PC-9 (cell line): ENCODE data around the gene ZP1.

Experiments
- EZH2 ChIP-seq: fragments of 200-600 bp; sonication (generic); IDR thresholded peaks from 2 replicates; pipeline ENCODE4 v1.8.0; 2017; ENCODE audit warnings: antibody characterized with exemption, low read depth
- TF ChIP-seq, protein P1 (sequence below): fragments of 200-600 bp; sonication (generic); conservative IDR thresholded peaks from 2 replicates; pipeline ENCODE4 v1.6.1; 2017; ENCODE audit warnings: mixed run types, antibody characterized with exemption, mild to moderate bottlenecking, moderate library complexity

DNA sequence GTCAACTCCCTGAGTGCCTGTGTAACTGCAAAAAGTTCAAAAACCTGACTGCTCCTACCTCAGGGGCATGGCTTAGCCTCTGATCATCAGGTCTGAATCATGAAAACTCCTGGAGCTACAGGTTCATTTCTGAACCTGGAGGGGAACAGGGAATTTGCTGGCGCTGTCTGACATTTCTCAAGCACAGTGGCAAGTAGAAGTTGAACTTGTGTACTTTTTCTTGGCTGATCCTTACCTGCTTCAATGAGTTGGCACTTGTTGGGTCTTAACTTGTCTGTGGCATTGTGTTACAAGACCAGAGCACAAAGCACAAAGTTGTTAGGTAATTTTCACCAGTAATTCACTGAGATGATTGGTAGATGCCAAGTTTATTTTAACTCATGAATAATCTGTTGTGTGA, 49.9 kb downstream of the ZP1 start:
- TF ChIP-seq, protein P1, sequence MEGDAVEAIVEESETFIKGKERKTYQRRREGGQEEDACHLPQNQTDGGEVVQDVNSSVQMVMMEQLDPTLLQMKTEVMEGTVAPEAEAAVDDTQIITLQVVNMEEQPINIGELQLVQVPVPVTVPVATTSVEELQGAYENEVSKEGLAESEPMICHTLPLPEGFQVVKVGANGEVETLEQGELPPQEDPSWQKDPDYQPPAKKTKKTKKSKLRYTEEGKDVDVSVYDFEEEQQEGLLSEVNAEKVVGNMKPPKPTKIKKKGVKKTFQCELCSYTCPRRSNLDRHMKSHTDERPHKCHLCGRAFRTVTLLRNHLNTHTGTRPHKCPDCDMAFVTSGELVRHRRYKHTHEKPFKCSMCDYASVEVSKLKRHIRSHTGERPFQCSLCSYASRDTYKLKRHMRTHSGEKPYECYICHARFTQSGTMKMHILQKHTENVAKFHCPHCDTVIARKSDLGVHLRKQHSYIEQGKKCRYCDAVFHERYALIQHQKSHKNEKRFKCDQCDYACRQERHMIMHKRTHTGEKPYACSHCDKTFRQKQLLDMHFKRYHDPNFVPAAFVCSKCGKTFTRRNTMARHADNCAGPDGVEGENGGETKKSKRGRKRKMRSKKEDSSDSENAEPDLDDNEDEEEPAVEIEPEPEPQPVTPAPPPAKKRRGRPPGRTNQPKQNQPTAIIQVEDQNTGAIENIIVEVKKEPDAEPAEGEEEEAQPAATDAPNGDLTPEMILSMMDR = no peak
- TF ChIP-seq EZH2 = no peak
